ENCODE results near the gene PLCH2. TPM values are rescaled to one million over a fixed set of nuclear protein-coding genes. Genes with fewer than 3 reads are reported as not detected.
A peak's percentile ranks its signal among the peaks of the same experiment; 100 is the strongest.
"Not testable (repeated sequence)": the region's sequence is repeated elsewhere in the genome, so short reads cannot be mapped to it uniquely, and the experiment has no call there.

PLCH2 gene
- total RNA-seq, 1 experiment from 2014 or later, result 0.74 TPM

- in situ Hi-C loops (cut with HindIII; ENCODE audit: low pct_unique_long_range_greater_than_20kb, low sequenced_read_pairs), result no loop called here
- no peak for DNase-seq (ENCODE audit: low read depth)
Observed at GRCh38 chr1:2438038-2438437, 38.1 kb upstream of the PLCH2 start.

DNA sequence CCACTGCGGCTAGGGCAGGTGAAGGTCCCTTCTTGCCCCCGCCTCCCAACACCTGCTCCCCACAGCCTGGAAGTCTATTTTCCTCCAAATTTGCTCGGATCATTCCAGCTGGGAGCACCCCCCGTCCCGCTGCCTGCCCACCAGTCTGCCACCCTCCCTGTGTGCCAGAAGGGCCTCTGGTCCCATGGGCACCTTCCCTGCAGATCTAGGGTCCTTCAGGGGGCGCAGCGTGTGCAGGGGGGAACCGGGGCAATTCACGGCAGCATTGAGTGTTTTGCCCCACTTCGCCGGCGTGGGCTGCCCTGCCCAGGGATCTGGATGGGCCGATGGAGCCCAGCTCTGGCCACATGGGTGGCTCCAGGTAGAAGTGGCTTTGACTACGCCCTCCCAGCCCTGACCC is 37.4 kb upstream of the PLCH2 start:
- in situ Hi-C loops (cut with HindIII; ENCODE audit: low pct_unique_long_range_greater_than_20kb, low sequenced_read_pairs), result no loop called here
- DNase-seq (ENCODE audit: low read depth), result no peak

GRCh38 chr1:2439369-2439768 is 36.7 kb upstream of the PLCH2 start:
- in situ Hi-C loops (cut with HindIII; ENCODE audit: low pct_unique_long_range_greater_than_20kb, low sequenced_read_pairs), result no loop called here
- DNase-seq (ENCODE audit: low read depth), result no peak

DNA sequence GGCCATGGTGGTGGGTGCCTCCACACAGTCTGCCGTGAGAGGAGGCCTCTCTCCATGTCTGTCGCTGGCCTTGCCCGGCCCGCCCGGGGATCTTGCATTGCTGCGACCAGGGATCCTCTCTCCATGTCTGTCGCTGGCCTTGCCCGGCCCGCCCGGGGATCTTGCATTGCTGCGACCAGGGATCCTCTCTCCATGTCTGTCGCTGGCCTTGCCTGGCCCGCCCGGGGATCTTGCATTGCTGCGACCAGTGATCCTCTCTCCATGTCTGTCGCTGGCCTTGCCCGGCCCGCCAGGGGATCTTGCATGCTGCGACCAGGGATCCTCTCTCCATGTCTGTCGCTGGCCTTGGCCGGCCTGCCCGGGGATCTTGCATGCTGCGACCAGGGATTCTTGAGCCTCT is 35.7 kb upstream of the PLCH2 start:
- DNase-seq (ENCODE audit: low read depth); in situ Hi-C loops (cut with HindIII; ENCODE audit: low pct_unique_long_range_greater_than_20kb, low sequenced_read_pairs): not testable (repeated sequence)

- DNase-seq (ENCODE audit: low read depth), result no peak
- in situ Hi-C loops (cut with HindIII; ENCODE audit: low pct_unique_long_range_greater_than_20kb, low sequenced_read_pairs), result no loop called here
Observed at GRCh38 chr1:2441746-2442145, 34.3 kb upstream of the PLCH2 start.

GRCh38 chr1:2442661-2443060 is 33.4 kb upstream of the PLCH2 start:
- in situ Hi-C loops (cut with HindIII; ENCODE audit: low pct_unique_long_range_greater_than_20kb, low sequenced_read_pairs), result no loop called here
- no peak for DNase-seq (ENCODE audit: low read depth)

DNA sequence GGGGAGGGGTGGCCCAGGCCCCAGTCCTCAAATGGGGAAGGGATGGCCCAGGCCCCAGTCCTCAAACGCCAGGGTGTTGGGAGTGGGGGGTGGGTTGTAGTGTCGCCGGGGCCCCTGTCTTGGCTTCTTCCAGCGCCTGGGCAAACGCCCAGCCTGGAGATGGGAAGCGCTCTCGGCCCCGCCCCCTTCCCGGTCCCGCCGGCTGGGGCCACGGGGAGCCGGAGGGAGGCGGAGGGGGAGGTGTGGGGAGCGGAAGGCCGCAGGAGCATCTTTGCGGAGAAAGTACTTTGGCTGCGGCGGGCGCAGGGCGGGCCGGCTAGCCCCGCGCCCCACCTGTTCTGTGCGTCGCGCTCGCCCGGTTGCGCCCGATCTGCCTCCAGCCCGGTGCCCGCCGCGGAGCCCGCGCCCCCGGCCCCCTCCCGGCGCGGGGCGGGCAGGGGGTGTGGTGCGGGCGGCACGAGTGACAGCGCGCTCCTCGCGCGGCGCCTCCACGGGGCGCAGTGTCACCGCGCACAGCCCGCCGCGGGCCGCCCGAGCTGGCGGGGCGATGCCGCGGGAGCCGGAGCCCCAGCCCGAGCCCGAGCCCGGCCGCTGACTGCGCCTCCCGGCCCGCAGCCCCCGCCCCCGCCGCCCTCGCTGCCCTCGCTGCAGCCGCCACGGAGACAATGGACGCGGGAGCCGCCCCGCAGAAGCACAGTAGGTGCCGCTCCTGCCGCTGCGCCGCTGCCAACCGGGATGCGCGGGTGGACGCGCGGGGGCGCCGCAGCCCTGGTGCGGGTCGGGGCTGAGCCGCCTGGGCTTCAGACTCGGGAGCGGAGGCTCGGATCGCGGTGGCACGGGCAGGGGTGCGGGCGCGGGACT is 32.6 kb upstream of the PLCH2 start:
- DNase-seq (ENCODE audit: low read depth), result no peak
- in situ Hi-C loops (cut with HindIII; ENCODE audit: low pct_unique_long_range_greater_than_20kb, low sequenced_read_pairs), result no loop called here

GRCh38 chr1:2444138-2444591 is 31.9 kb upstream of the PLCH2 start:
- no peak for DNase-seq (ENCODE audit: low read depth)
- in situ Hi-C loops (cut with HindIII; ENCODE audit: low pct_unique_long_range_greater_than_20kb, low sequenced_read_pairs), result no loop called here

GRCh38 chr1:2445162-2445822 is 30.8 kb upstream of the PLCH2 start:
- in situ Hi-C loops (cut with HindIII; ENCODE audit: low pct_unique_long_range_greater_than_20kb, low sequenced_read_pairs), result no loop called here
- DNase-seq (ENCODE audit: low read depth), result no peak

- DNase-seq (ENCODE audit: low read depth), result no peak
- in situ Hi-C loops (cut with HindIII; ENCODE audit: low pct_unique_long_range_greater_than_20kb, low sequenced_read_pairs), result no loop called here
Observed at GRCh38 chr1:2445823-2446215, 30.3 kb upstream of the PLCH2 start.

GRCh38 chr1:2446394-2446793 is 29.7 kb upstream of the PLCH2 start:
- no peak for DNase-seq (ENCODE audit: low read depth)
- in situ Hi-C loops (cut with HindIII; ENCODE audit: low pct_unique_long_range_greater_than_20kb, low sequenced_read_pairs), result no loop called here

GRCh38 chr1:2446861-2447260 is 29.2 kb upstream of the PLCH2 start:
- in situ Hi-C loops (cut with HindIII; ENCODE audit: low pct_unique_long_range_greater_than_20kb, low sequenced_read_pairs), result no loop called here
- no peak for DNase-seq (ENCODE audit: low read depth)

DNA sequence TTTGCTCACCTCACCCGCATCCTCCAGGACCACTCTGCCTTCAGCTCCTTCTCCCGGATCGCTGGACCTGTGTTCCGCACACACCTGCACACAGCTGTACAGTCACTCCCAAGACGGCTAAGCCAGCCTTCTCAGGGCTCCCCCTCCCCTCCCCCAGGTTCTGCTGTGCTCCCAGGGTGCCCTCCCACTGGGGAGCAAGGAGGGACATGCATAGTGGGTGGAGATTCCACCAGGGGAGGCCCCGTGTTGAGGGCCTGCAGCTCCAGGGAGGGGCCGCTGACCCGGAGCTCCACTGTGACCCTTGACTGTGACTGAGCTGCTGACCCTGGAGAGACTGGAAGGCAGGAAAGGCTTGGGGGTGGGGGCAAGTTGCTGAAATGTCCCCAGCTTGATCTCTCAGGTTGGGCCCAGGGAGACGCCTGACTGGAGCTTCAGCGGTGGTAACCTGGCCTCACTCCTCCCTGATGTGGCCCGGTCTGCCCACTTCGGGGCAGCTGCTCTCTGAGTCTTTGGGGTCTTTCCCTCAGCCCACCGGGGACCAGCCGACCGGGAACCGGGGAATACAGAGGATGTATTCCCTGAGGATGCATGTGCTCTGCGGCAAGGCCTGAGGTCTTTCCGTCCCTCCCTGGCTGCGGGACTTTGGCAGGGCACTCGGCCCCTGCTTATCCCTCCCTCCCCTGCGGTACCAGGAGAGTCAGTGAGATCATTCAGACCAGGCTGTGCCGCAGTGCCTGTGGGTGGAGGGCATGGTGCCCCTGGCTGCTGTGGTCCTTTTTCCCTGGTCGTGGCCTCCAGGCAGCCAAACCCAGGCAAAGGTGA is 28.6 kb upstream of the PLCH2 start:
- in situ Hi-C loops (cut with HindIII; ENCODE audit: low pct_unique_long_range_greater_than_20kb, low sequenced_read_pairs), result no loop called here
- no peak for DNase-seq (ENCODE audit: low read depth)

DNA sequence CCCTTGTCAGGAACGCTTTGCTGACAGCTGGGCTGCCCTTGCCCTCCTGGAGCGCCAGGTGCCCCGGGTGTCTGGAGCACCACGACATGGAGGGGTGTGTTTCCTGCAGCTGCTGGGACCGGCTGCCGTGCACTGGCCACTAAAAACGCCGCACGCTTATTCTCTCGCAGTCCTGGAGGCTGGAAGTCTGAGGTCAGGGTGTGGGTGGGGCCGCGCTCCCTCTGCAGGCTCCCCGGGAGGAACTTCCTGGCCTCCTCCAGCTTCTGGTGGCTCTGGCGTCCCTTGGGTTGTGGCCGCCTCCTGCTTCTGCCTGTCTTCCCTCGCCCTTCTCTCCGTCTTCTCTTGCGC is 28.0 kb upstream of the PLCH2 start:
- in situ Hi-C loops (cut with HindIII; ENCODE audit: low pct_unique_long_range_greater_than_20kb, low sequenced_read_pairs), result no loop called here
- DNase-seq (ENCODE audit: low read depth), result no peak

- DNase-seq (ENCODE audit: low read depth), result no peak
- in situ Hi-C loops (cut with HindIII; ENCODE audit: low pct_unique_long_range_greater_than_20kb, low sequenced_read_pairs), result no loop called here
Observed at GRCh38 chr1:2449636-2450454, 26.2 kb upstream of the PLCH2 start.

DNA sequence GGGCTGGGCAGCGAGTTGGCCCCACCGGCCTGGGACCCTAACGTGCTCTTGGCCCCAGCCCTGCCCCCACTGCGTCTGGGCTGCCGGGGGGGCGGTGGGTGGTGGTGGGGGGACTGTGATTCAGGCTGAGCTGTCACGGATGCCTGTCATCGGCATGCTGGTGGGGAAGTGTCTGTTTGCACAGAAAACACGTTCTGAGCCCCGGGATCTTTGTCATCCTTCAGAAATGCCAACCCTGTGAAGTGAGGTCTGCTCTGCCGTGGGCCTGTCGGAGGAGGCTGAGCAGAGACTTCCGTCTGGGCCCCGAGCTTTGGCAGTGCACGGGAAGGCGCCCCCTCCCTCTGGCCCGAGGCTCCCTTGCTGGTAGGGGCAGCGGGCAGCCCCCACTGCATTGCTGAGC is 24.3 kb upstream of the PLCH2 start:
- peak; percentile 81 for DNase-seq (ENCODE audit: low read depth)
- in situ Hi-C loops (cut with HindIII; ENCODE audit: low pct_unique_long_range_greater_than_20kb, low sequenced_read_pairs), result no loop called here

GRCh38 chr1:2452201-2452931 is 23.7 kb upstream of the PLCH2 start:
- no peak for DNase-seq (ENCODE audit: low read depth)
- in situ Hi-C loops (cut with HindIII; ENCODE audit: low pct_unique_long_range_greater_than_20kb, low sequenced_read_pairs), result no loop called here

DNA sequence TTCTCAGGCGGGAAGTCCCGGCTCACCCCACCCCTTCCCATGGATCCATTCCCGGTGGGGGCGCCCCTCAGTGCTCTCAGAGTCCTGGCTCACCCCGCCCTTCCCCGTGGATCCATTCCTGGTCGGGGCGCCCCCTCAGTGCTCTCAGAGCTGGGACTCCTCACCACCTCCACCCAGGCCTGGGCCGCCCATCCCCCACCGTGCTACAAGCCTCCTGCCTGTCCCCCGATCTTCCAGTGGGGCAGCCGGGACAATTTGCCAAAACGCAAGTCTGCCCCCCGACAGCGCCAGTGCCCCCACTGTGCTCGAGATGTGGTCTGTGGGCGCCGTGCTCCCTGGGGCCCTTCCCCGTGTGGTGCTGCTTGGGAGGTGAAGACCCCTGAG is 23.2 kb upstream of the PLCH2 start:
- DNase-seq (ENCODE audit: low read depth), result no peak
- in situ Hi-C loops (cut with HindIII; ENCODE audit: low pct_unique_long_range_greater_than_20kb, low sequenced_read_pairs), result no loop called here
